SK-N-SH treated with all-trans-retinoic acid at 6 μM for 48 hours (cell line): ENCODE results near the gene POLR2C.
A peak's percentile ranks its signal among the peaks of the same experiment; 100 is the strongest.

Source experiments
- ATAC-seq: fragments of 200-7000 bp; cut with Tn5 transposase; 3 replicates; pipeline ENCODE4 v1.9.1; 2020; ENCODE audit warnings: mild to moderate bottlenecking, moderate library complexity
- ARNTL ChIP-seq: fragments of 450-650 bp; formaldehyde crosslinking; IDR thresholded peaks from 2 replicates; pipeline ENCODE4 v1.5.0; 2020; ENCODE audit warnings: low read depth, mild to moderate bottlenecking, moderate library complexity, borderline replicate concordance
- BACH2 ChIP-seq: fragments of 250-450 bp; sonication (Bioruptor Pico); IDR thresholded peaks from 2 replicates; pipeline ENCODE4 v1.9.0; 2021; ENCODE audit warnings: mild to moderate bottlenecking, borderline replicate concordance
- CREB5 ChIP-seq: fragments of 250-450 bp; sonication (Bioruptor Pico); IDR thresholded peaks from 2 replicates; pipeline ENCODE4 v1.5.1; 2020; ENCODE audit warnings: low read depth, mild to moderate bottlenecking, moderate library complexity
- CSDC2 ChIP-seq: fragments of 250-450 bp; sonication (Bioruptor Pico); IDR thresholded peaks from 2 replicates; pipeline ENCODE4 v1.5.0; 2020; ENCODE audit warnings: mild to moderate bottlenecking, moderate library complexity
- ESRRG ChIP-seq: fragments of 250-450 bp; sonication (Bioruptor Pico); IDR thresholded peaks from 2 replicates; pipeline ENCODE4 v1.6.1; 2021; ENCODE audit warnings: mild to moderate bottlenecking
- GLIS3 ChIP-seq: fragments of 250-450 bp; sonication (Bioruptor Pico); IDR thresholded peaks from 2 replicates; pipeline ENCODE4 v1.5.0; 2020; ENCODE audit warnings: mild to moderate bottlenecking, moderate library complexity
- ISL1 ChIP-seq: fragments of 250-450 bp; sonication (Bioruptor Pico); IDR thresholded peaks from 2 replicates; pipeline ENCODE4 v2.1.2; 2022; ENCODE audit warnings: mild to moderate bottlenecking, moderate library complexity
- OSR1 ChIP-seq: fragments of 250-450 bp; sonication (Bioruptor Pico); IDR thresholded peaks from 2 replicates; pipeline ENCODE4 v1.8.0; 2022; ENCODE audit warnings: moderate library complexity, mild to moderate bottlenecking, inconsistent platforms
- SNAI2 ChIP-seq: fragments of 250-450 bp; sonication (Bioruptor Pico); IDR thresholded peaks from 2 replicates; pipeline ENCODE4 v1.5.0; 2020; ENCODE audit warnings: mild to moderate bottlenecking, moderate library complexity
- TCF4 ChIP-seq: fragments of 250-450 bp; sonication (Bioruptor Pico); IDR thresholded peaks from 2 replicates; pipeline ENCODE4 v1.8.0; 2021; ENCODE audit warnings: mild to moderate bottlenecking, moderate library complexity, borderline replicate concordance
- TOX ChIP-seq: fragments of 250-450 bp; sonication (Bioruptor Pico); IDR thresholded peaks from 2 replicates; pipeline ENCODE4 v1.8.0; 2021; ENCODE audit warnings: mild to moderate bottlenecking, moderate library complexity, borderline replicate concordance
- TSHZ2 ChIP-seq: fragments of 250-450 bp; sonication (Bioruptor Pico); IDR thresholded peaks from 2 replicates; pipeline ENCODE4 v1.5.0; 2020; ENCODE audit warnings: mild to moderate bottlenecking, moderate library complexity
- ZC3H10 ChIP-seq: fragments of 250-450 bp; sonication (Bioruptor Pico); IDR thresholded peaks from 2 replicates; pipeline ENCODE4 v1.5.1; 2021; ENCODE audit warnings: mild to moderate bottlenecking, moderate library complexity
- ZFP3 ChIP-seq: fragments of 250-450 bp; sonication (Bioruptor Pico); IDR thresholded peaks from 2 replicates; pipeline ENCODE4 v1.5.0; 2020; ENCODE audit warnings: mild to moderate bottlenecking, moderate library complexity
- ZNF565 ChIP-seq: fragments of 450-650 bp; formaldehyde crosslinking; conservative IDR thresholded peaks from 2 replicates; pipeline ENCODE4 v1.5.0; 2020; ENCODE audit warnings: low read depth, mild to moderate bottlenecking, moderate library complexity
- ZNF70 ChIP-seq: fragments of 450-650 bp; formaldehyde crosslinking; IDR thresholded peaks from 2 replicates; pipeline ENCODE4 v1.5.0; 2020; ENCODE audit warnings: mild to moderate bottlenecking, moderate library complexity
- ZNF8 ChIP-seq: fragments of 450-650 bp; formaldehyde crosslinking; IDR thresholded peaks from 2 replicates; pipeline ENCODE4 v1.5.0; 2020; ENCODE audit warnings: mild to moderate bottlenecking, moderate library complexity
- TF ChIP-seq, protein P1 (sequence below): fragments of 250-450 bp; sonication (Bioruptor Pico); IDR thresholded peaks from 2 replicates; pipeline ENCODE4 v1.5.1; 2021; ENCODE audit warnings: mild to moderate bottlenecking, moderate library complexity
- TF ChIP-seq, protein P2 (sequence below): fragments of 250-450 bp; sonication (Bioruptor Pico); IDR thresholded peaks from 2 replicates; pipeline ENCODE4 v1.8.0; 2021; ENCODE audit warnings: low read depth, mild to moderate bottlenecking, moderate library complexity, borderline replicate concordance
- TF ChIP-seq, protein P3 (sequence below): fragments of 250-450 bp; sonication (Bioruptor Pico); IDR thresholded peaks from 2 replicates; pipeline ENCODE4 v1.8.0; 2020; ENCODE audit warnings: mild to moderate bottlenecking, moderate library complexity, borderline replicate concordance

POLR2C gene

DNA sequence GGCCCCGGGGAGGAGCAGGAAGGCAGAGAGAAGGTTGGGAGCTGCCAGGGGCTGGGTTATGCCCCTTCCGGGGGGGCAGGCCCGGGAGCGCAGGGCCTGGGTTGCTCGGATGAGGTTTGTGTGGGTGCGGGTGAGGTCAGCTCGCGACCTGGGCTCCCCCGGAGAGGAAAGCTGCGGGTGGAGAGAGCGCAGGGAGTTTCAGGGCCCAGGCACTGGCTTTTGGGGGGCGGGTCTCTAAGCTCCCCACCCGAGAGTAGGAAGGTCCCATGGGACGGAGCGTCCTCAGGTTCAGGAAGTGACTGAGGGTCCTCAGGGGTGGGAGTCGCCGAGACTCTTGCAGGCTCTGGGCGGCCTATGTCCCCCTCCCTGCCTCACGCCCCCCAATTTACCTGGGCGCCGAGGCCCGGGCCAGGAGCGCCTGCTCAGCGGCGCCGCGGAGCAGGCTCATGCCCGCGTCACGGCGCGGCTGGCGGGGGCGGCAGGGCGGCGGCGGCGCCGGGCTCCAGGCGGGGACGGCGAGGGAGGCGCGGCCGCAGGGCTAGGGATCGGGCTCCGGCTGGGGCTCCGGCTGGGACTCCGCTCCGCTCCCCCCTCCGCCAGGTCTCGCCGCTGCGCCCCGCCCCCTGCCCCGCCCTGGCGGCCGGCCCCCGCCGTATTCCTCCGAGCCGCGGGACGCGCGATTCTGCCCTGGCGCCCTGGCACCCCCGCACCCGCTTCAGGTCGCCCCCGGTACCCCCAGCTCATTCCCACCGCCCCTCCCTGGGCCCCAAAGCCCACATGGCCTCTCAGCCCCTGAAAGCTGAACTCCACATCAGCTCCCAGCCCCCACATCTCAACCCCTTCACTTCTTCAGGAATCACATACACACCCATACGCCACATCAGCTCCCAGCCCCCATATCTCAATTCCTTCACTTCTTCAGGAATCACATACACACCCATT lies 23.7 kb downstream of the POLR2C start, which contains the start of gene DOK4:
TSS of gene DOK4 (minus strand) at position 578 of the 942 bp plus-strand sequence. CDS start 6,986 bp downstream, outside the sequence.
- TF ChIP-seq ZNF8 (CRISPR knock-in tag): no peak
- no peak for TF ChIP-seq ESRRG (CRISPR knock-in tag)
- no peak for TF ChIP-seq SNAI2 (CRISPR knock-in tag)
- TF ChIP-seq TOX (CRISPR knock-in tag): no peak
- TF ChIP-seq ZNF565: no peak
- TF ChIP-seq ZFP3 (CRISPR knock-in tag): no peak
- ATAC-seq: peak; percentile 96

DNA sequence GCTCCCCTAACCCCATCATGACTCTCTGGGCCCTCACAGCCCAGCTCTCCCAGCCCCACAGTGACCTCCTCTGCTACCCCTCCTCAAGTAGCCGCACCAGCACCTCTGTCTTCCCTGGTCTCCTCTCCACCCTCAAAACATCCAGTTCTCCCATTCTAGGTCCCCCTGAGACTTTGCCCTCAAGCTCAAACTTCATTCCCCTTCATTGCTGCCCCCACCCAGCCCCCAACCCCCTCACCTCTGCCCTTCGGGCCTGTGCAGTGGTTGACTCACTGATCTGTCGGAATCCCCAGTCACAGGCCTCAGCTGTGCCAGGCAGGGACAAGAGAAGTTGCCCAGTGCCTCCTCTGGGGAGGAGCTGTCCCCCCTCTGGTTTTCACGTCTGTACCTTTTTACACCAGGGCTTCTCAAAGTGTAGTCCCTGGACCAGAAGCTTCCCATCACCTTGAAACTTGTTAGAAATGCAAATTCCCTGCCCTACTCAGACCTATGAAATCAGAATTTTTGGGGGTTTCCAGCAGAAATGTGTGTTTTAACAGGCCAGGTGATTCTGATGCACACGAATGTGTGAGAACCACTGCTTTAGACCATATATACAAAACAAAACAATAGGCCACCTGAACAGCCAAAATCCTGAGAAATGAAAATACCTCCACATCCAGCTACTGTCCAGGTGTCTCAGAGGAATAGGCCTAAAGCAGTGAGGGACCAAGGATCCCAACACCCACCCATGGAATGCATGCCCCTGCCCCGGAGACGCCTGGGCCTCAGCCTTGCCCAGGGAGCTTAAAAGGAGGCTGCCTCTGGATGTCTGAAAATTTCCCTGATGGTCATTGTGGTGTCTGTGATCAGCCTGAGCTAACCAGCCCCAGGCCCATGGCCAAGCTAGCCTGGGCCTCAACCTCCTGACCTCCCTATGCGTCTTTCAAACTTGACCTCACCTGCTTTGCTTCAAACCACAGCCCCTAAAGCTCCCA lies 24.7 kb downstream of the POLR2C start:
- ATAC-seq: peak; percentile 4; the same call in 2 of the 3 replicates
- TF ChIP-seq, protein P1, sequence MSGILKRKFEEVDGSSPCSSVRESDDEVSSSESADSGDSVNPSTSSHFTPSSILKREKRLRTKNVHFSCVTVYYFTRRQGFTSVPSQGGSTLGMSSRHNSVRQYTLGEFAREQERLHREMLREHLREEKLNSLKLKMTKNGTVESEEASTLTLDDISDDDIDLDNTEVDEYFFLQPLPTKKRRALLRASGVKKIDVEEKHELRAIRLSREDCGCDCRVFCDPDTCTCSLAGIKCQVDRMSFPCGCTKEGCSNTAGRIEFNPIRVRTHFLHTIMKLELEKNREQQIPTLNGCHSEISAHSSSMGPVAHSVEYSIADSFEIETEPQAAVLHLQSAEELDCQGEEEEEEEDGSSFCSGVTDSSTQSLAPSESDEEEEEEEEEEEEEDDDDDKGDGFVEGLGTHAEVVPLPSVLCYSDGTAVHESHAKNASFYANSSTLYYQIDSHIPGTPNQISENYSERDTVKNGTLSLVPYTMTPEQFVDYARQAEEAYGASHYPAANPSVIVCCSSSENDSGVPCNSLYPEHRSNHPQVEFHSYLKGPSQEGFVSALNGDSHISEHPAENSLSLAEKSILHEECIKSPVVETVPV (CRISPR knock-in tag): no peak
- TF ChIP-seq CSDC2 (CRISPR knock-in tag) (no peak), ZNF565 (no peak), ARNTL (CRISPR knock-in tag) (no peak), ISL1 (CRISPR knock-in tag) (no peak), ESRRG (CRISPR knock-in tag) (no peak), ZNF8 (CRISPR knock-in tag) (no peak), ZC3H10 (CRISPR knock-in tag) (no peak), TSHZ2 (no peak), GLIS3 (CRISPR knock-in tag) (no peak), ZFP3 (CRISPR knock-in tag) (no peak), BACH2 (CRISPR knock-in tag) (no peak), TCF4 (no peak)
- TF ChIP-seq, protein P2, sequence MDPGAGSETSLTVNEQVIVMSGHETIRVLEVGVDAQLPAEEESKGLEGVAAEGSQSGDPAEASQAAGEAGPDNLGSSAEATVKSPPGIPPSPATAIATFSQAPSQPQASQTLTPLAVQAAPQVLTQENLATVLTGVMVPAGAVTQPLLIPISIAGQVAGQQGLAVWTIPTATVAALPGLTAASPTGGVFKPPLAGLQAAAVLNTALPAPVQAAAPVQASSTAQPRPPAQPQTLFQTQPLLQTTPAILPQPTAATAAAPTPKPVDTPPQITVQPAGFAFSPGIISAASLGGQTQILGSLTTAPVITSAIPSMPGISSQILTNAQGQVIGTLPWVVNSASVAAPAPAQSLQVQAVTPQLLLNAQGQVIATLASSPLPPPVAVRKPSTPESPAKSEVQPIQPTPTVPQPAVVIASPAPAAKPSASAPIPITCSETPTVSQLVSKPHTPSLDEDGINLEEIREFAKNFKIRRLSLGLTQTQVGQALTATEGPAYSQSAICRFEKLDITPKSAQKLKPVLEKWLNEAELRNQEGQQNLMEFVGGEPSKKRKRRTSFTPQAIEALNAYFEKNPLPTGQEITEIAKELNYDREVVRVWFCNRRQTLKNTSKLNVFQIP (CRISPR knock-in tag): no peak
- TF ChIP-seq, protein P3, sequence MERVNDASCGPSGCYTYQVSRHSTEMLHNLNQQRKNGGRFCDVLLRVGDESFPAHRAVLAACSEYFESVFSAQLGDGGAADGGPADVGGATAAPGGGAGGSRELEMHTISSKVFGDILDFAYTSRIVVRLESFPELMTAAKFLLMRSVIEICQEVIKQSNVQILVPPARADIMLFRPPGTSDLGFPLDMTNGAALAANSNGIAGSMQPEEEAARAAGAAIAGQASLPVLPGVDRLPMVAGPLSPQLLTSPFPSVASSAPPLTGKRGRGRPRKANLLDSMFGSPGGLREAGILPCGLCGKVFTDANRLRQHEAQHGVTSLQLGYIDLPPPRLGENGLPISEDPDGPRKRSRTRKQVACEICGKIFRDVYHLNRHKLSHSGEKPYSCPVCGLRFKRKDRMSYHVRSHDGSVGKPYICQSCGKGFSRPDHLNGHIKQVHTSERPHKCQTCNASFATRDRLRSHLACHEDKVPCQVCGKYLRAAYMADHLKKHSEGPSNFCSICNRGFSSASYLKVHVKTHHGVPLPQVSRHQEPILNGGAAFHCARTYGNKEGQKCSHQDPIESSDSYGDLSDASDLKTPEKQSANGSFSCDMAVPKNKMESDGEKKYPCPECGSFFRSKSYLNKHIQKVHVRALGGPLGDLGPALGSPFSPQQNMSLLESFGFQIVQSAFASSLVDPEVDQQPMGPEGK (CRISPR knock-in tag): no peak
- TF ChIP-seq, all 23 proteins: peak for 0

GRCh38 chr16:57489229-57489628 lies 26.8 kb downstream of the POLR2C start:
- no peak for ATAC-seq
- TF ChIP-seq ZC3H10 (CRISPR knock-in tag): no peak
- TF ChIP-seq BACH2 (CRISPR knock-in tag): no peak
- TF ChIP-seq OSR1 (CRISPR knock-in tag): no peak
- no peak for TF ChIP-seq TSHZ2
- TF ChIP-seq CSDC2 (CRISPR knock-in tag): no peak
- TF ChIP-seq ARNTL (CRISPR knock-in tag): no peak
- TF ChIP-seq CREB5 (CRISPR knock-in tag): no peak
- TF ChIP-seq GLIS3 (CRISPR knock-in tag): no peak
- TF ChIP-seq ZNF70 (CRISPR knock-in tag): no peak
- TF ChIP-seq, protein P1 (CRISPR knock-in tag): no peak
- no peak for TF ChIP-seq TOX (CRISPR knock-in tag)
- TF ChIP-seq ZNF8 (CRISPR knock-in tag): no peak
